Measurements from ENCODE around the gene DGKG.

DGKG gene

GRCh38 chr3:186303965-186304364 lies 58.1 kb downstream of the DGKG start:
- no peak overlapping the region for H3K4me3 ChIP-seq (ENCODE audit: low read depth, low read length)
- TF ChIP-seq CTCF (IDR thresholded peaks at IDR 0.05; ENCODE audit: low read depth, low read length, missing control alignments), result no peak
- no peak for DNase-seq (ENCODE audit: low read depth)

GRCh38 chr3:186299327-186299726 lies 62.7 kb downstream of the DGKG start:
- no peak overlapping the region for H3K4me3 ChIP-seq (ENCODE audit: low read depth, low read length)
- TF ChIP-seq CTCF (IDR thresholded peaks at IDR 0.05; ENCODE audit: low read depth, low read length, missing control alignments), result no peak
- no peak for DNase-seq (ENCODE audit: low read depth)

GRCh38 chr3:186298876-186299275 lies 63.2 kb downstream of the DGKG start:
- no peak for DNase-seq (ENCODE audit: low read depth)
- H3K4me3 ChIP-seq (ENCODE audit: low read depth, low read length), result no peak overlapping the region
- TF ChIP-seq CTCF (IDR thresholded peaks at IDR 0.05; ENCODE audit: low read depth, low read length, missing control alignments), result no peak

GRCh38 chr3:186290796-186291195 lies 71.2 kb downstream of the DGKG start:
- H3K4me3 ChIP-seq (ENCODE audit: low read depth, low read length), result no peak overlapping the region
- TF ChIP-seq CTCF (IDR thresholded peaks at IDR 0.05; ENCODE audit: low read depth, low read length, missing control alignments), result no peak
- DNase-seq (ENCODE audit: low read depth), result no peak

- H3K4me3 ChIP-seq (ENCODE audit: low read depth, low read length), result no peak overlapping the region
- no peak for DNase-seq (ENCODE audit: low read depth)
- no peak for TF ChIP-seq CTCF (IDR thresholded peaks at IDR 0.05; ENCODE audit: low read depth, low read length, missing control alignments)
Measured at GRCh38 chr3:186287711-186288110, 74.3 kb downstream of the DGKG start.

- no peak overlapping the region for H3K4me3 ChIP-seq (ENCODE audit: low read depth, low read length)
- TF ChIP-seq CTCF (IDR thresholded peaks at IDR 0.05; ENCODE audit: low read depth, low read length, missing control alignments), result no peak
- DNase-seq (ENCODE audit: low read depth), result no peak
Measured at GRCh38 chr3:186286114-186286513, 75.9 kb downstream of the DGKG start.

GRCh38 chr3:186284661-186285060 lies 77.4 kb downstream of the DGKG start:
- no peak for TF ChIP-seq CTCF (IDR thresholded peaks at IDR 0.05; ENCODE audit: low read depth, low read length, missing control alignments)
- no peak overlapping the region for H3K4me3 ChIP-seq (ENCODE audit: low read depth, low read length)
- DNase-seq (ENCODE audit: low read depth), result no peak
